HG02981 (cell line): ENCODE measurements around the gene ADAMTS18.

Experiments used
- ATAC-seq: cut with Tn5 transposase; IDR thresholded peaks from one replicate; pipeline ENCODE4 v1.9.1; 2021; ENCODE audit warnings: mild to moderate bottlenecking, moderate library complexity; ENCODE audit not compliant: unreplicated experiment

ADAMTS18 gene

GRCh38 chr16:77399066-77399465 lies 35.8 kb downstream of the ADAMTS18 start:
- ATAC-seq: no peak

GRCh38 chr16:77398495-77398894 lies 36.3 kb downstream of the ADAMTS18 start:
- no peak for ATAC-seq

- no peak for ATAC-seq
Observed at GRCh38 chr16:77396461-77396860, 38.4 kb downstream of the ADAMTS18 start.

- no peak for ATAC-seq
Observed at GRCh38 chr16:77394699-77395098, 40.1 kb downstream of the ADAMTS18 start.

- ATAC-seq: no peak
Observed at GRCh38 chr16:77393955-77394354, 40.9 kb downstream of the ADAMTS18 start.

- no peak for ATAC-seq
Observed at GRCh38 chr16:77387815-77388209, 47.0 kb downstream of the ADAMTS18 start.

- no peak for ATAC-seq
Observed at GRCh38 chr16:77386831-77387814, 47.7 kb downstream of the ADAMTS18 start.

GRCh38 chr16:77385481-77385880 lies 49.4 kb downstream of the ADAMTS18 start:
- ATAC-seq: no peak

- ATAC-seq: no peak
Observed at GRCh38 chr16:77383606-77384187, 51.1 kb downstream of the ADAMTS18 start.

GRCh38 chr16:77376358-77376757 lies 58.5 kb downstream of the ADAMTS18 start:
- no peak for ATAC-seq

GRCh38 chr16:77375396-77375795 lies 59.4 kb downstream of the ADAMTS18 start:
- ATAC-seq: no peak

- ATAC-seq: no peak
Observed at GRCh38 chr16:77374384-77374783, 60.5 kb downstream of the ADAMTS18 start.

- no peak for ATAC-seq
Observed at GRCh38 chr16:77373726-77374125, 61.1 kb downstream of the ADAMTS18 start.

- ATAC-seq: no peak
Observed at GRCh38 chr16:77364770-77365169, 70.1 kb downstream of the ADAMTS18 start.

- no peak for ATAC-seq
Observed at GRCh38 chr16:77359065-77359502, 75.8 kb downstream of the ADAMTS18 start.

GRCh38 chr16:77353587-77354263 lies 81.1 kb downstream of the ADAMTS18 start:
- ATAC-seq: no peak

GRCh38 chr16:77344341-77344740 lies 90.5 kb downstream of the ADAMTS18 start:
- no peak for ATAC-seq

GRCh38 chr16:77336637-77337036 lies 98.2 kb downstream of the ADAMTS18 start:
- no peak for ATAC-seq

GRCh38 chr16:77335652-77336234 lies 99.1 kb downstream of the ADAMTS18 start:
- no peak for ATAC-seq

GRCh38 chr16:77332792-77333191 lies 102.0 kb downstream of the ADAMTS18 start:
- no peak for ATAC-seq
